Hematopoietic multipotent progenitor cell treated with erythropoietin and hydrocortisone succinate and interleukin-3 and kit ligand, for 4 days (in vitro differentiated cells): ENCODE results near the gene A3GALT2.

Experiments used
- DNase-seq: peaks from one replicate; pipeline ENCODE4 v3.0.0-alpha.2; 2015

Gene A3GALT2

GRCh38 chr1:33349778-33350610 lies 29.1 kb upstream of the A3GALT2 start:
- DNase-seq: peak; percentile 95

GRCh38 chr1:33349081-33349759 lies 28.3 kb upstream of the A3GALT2 start:
- peak; percentile 76 for DNase-seq

- DNase-seq: peak; percentile 25
Measured at GRCh38 chr1:33348676-33349080, 27.8 kb upstream of the A3GALT2 start.

- no peak for DNase-seq
Measured at GRCh38 chr1:33348194-33348593, 27.3 kb upstream of the A3GALT2 start.

- peak; percentile 34 for DNase-seq
Measured at GRCh38 chr1:33347650-33347992, 26.7 kb upstream of the A3GALT2 start.

- DNase-seq: peak; percentile 29
Measured at GRCh38 chr1:33346927-33347649, 26.2 kb upstream of the A3GALT2 start.

- DNase-seq: no peak
Measured at GRCh38 chr1:33346533-33346926, 25.6 kb upstream of the A3GALT2 start.

- no peak for DNase-seq
Measured at GRCh38 chr1:33344896-33345560, 24.1 kb upstream of the A3GALT2 start.

- peak; percentile 37 for DNase-seq
Measured at GRCh38 chr1:33343539-33343938, 22.6 kb upstream of the A3GALT2 start.

- no peak for DNase-seq
Measured at GRCh38 chr1:33342041-33342723, 21.3 kb upstream of the A3GALT2 start.

- no peak for DNase-seq
Measured at GRCh38 chr1:33341190-33341589, 20.3 kb upstream of the A3GALT2 start.

GRCh38 chr1:33339413-33339812 lies 18.5 kb upstream of the A3GALT2 start:
- DNase-seq: no peak

- DNase-seq: peak; percentile 58
Measured at GRCh38 chr1:33338440-33339211, 17.7 kb upstream of the A3GALT2 start.

- no peak for DNase-seq
Measured at GRCh38 chr1:33338048-33338439, 17.1 kb upstream of the A3GALT2 start.

- DNase-seq: no peak
Measured at GRCh38 chr1:33337441-33337840, 16.5 kb upstream of the A3GALT2 start.

GRCh38 chr1:33336580-33336979 lies 15.7 kb upstream of the A3GALT2 start:
- no peak for DNase-seq

- DNase-seq: peak; percentile 46
Measured at GRCh38 chr1:33335020-33335419, 14.1 kb upstream of the A3GALT2 start.

GRCh38 chr1:33334081-33334552 lies 13.2 kb upstream of the A3GALT2 start:
- DNase-seq: no peak

GRCh38 chr1:33332881-33333280 lies 12.0 kb upstream of the A3GALT2 start:
- DNase-seq: no peak

GRCh38 chr1:33332357-33332789 lies 11.5 kb upstream of the A3GALT2 start:
- no peak for DNase-seq
